GM23338 (cell line): ENCODE results near the gene EBPL. TPM values are rescaled to one million over a fixed set of nuclear protein-coding genes. Genes with fewer than 3 reads are reported as not detected.

Source experiments
- ATAC-seq: fragments of 200-7000 bp; cut with Tn5 transposase; 3 replicates; pipeline ENCODE4 v1.9.1; 2020
- DNase-seq: peaks from one replicate; pipeline ENCODE4 v3.0.0-alpha.2; 2015; ENCODE audit warnings: low spot score
- H2AFZ ChIP-seq: fragments of 200-600 bp; sonication (generic); 2 replicates; pipeline ENCODE4 v1.8.0; 2016; ENCODE audit warnings: antibody characterized with exemption, mild to moderate bottlenecking, moderate library complexity
- H3F3A ChIP-seq: fragments of 200-600 bp; sonication (generic); replicated peaks from 2 replicates; pipeline ENCODE4 v1.8.0; 2017; ENCODE audit warnings: antibody characterized with exemption, mixed run types, low read depth
- H3K27ac ChIP-seq: fragments of 200-600 bp; sonication (generic); 2 replicates; pipeline ENCODE4 v1.6.1; 2016; ENCODE audit warnings: low read depth
- H3K27me3 ChIP-seq: fragments of 200-600 bp; sonication (generic); 2 replicates; pipeline ENCODE4 v1.8.0; 2016; ENCODE audit warnings: mild to moderate bottlenecking, mixed run types, moderate library complexity; ENCODE audit not compliant: insufficient read depth
- H3K36me3 ChIP-seq: fragments of 200-600 bp; sonication (generic); 2 replicates; pipeline ENCODE4 v1.8.0; 2016; ENCODE audit warnings: mild to moderate bottlenecking; ENCODE audit not compliant: insufficient read depth
- H3K4me1 ChIP-seq: fragments of 200-600 bp; sonication (generic); 2 replicates; pipeline ENCODE4 v1.8.0; 2016; ENCODE audit warnings: mild to moderate bottlenecking, moderate library complexity; ENCODE audit not compliant: insufficient read depth
- H3K4me2 ChIP-seq: fragments of 200-600 bp; sonication (generic); 2 replicates; pipeline ENCODE4 v1.7.1; 2017; ENCODE audit warnings: mixed run types
- H3K4me3 ChIP-seq: fragments of 200-600 bp; sonication (generic); 2 replicates; pipeline ENCODE4 v1.6.1; 2016; ENCODE audit warnings: mixed run types
- H3K79me2 ChIP-seq: fragments of 200-600 bp; sonication (generic); replicated peaks from 2 replicates; pipeline ENCODE4 v1.8.0; 2017; ENCODE audit warnings: mild to moderate bottlenecking; ENCODE audit not compliant: insufficient read depth
- H3K9me2 ChIP-seq: fragments of 200-600 bp; sonication (generic); 2 replicates; pipeline ENCODE4 v1.8.0; 2017; ENCODE audit not compliant: insufficient read depth
- H4K20me1 ChIP-seq: fragments of 200-600 bp; sonication (generic); replicated peaks from 2 replicates; pipeline ENCODE4 v1.8.0; 2017; ENCODE audit warnings: mild to moderate bottlenecking; ENCODE audit not compliant: insufficient read depth
- H3K27ac Mint-ChIP-seq: 2 replicates; pipeline ENCODE4 v1.8.0; 2020; ENCODE audit warnings: inconsistent platforms, mild to moderate bottlenecking, moderate library complexity, mixed read lengths
- H3K27me3 Mint-ChIP-seq: 3 replicates; pipeline ENCODE4 v1.8.0; 2022; ENCODE audit warnings: low read depth, mild to moderate bottlenecking, moderate library complexity, mixed read lengths, inconsistent platforms; ENCODE audit not compliant: insufficient read depth, poor library complexity
- H3K36me3 Mint-ChIP-seq: 3 replicates; pipeline ENCODE4 v1.8.0; 2021; ENCODE audit warnings: low read depth, mild to moderate bottlenecking, inconsistent platforms, moderate library complexity, mixed read lengths
- H3K4me1 Mint-ChIP-seq: 3 replicates; pipeline ENCODE4 v1.8.0; 2020; ENCODE audit warnings: mild to moderate bottlenecking, inconsistent platforms, mixed read lengths
- H3K4me3 Mint-ChIP-seq: 3 replicates; pipeline ENCODE4 v1.8.0; 2021; ENCODE audit warnings: moderate library complexity, mild to moderate bottlenecking, inconsistent platforms, mixed read lengths
- H3K9me3 Mint-ChIP-seq: 3 replicates; pipeline ENCODE4 v1.8.0; 2020; ENCODE audit warnings: moderate library complexity, mild to moderate bottlenecking, inconsistent platforms, mixed read lengths
- EZH2phosphoT487 ChIP-seq: fragments of 200-600 bp; sonication (generic); IDR thresholded peaks from one replicate; pipeline ENCODE4 v1.8.1; 2018; ENCODE audit warnings: antibody characterized with exemption; ENCODE audit not compliant: unreplicated experiment
- POLR2AphosphoS5 ChIP-seq: IDR thresholded peaks from 2 replicates; pipeline ENCODE4 v1.6.1; 2016; ENCODE audit warnings: antibody characterized with exemption, low read depth
- ZNF114 ChIP-seq: fragments of 250-450 bp; sonication (Bioruptor Pico); IDR thresholded peaks from 2 replicates; pipeline ENCODE4 v1.5.0; 2020; ENCODE audit warnings: mild to moderate bottlenecking, moderate library complexity
- polyA plus RNA-seq: library from polyadenylated mRNA; unstranded; fragments of >200 nt; fragmentation: Nextera tagmentation; extraction: Ambion mirVana; gene quantifications from 2 replicates; pipeline ENCODE4 v1.2.1, GENCODE V29; 2016
- total RNA-seq: library from RNA; depleted of rRNA; stranded (reverse); fragments of >200 nt; shearing (Covaris generic); gene quantifications from 2 replicates; pipeline ENCODE4 v1.2.3, GENCODE V29; 2014
- TF ChIP-seq, protein P1 (sequence below), 2 experiments: fragments of 200-600 bp in 1 of 2; sonication (generic) in 1 of 2; conservative IDR thresholded peaks; 2 replicates each; pipeline versions ENCODE4 v1.5.1 to v1.6.1; 2016 to 2017; ENCODE audit warnings: antibody characterized with exemption in 2 of 2, low read depth in 2 of 2, mild to moderate bottlenecking in 2 of 2, moderate library complexity in 1 of 2
- TF ChIP-seq, protein P2 (sequence below): fragments of 250-450 bp; sonication (Bioruptor Pico); IDR thresholded peaks from 2 replicates; pipeline ENCODE4 v1.5.0; 2020; ENCODE audit warnings: mild to moderate bottlenecking, moderate library complexity
- TF ChIP-seq, protein P3 (sequence below): IDR thresholded peaks from one replicate; pipeline ENCODE4 v1.6.1; 2018; ENCODE audit warnings: antibody characterized with exemption; ENCODE audit not compliant: unreplicated experiment

Gene EBPL
- total and polyA plus RNA-seq, 2 experiments from 2014 or later = 231 to 245 TPM

DNA sequence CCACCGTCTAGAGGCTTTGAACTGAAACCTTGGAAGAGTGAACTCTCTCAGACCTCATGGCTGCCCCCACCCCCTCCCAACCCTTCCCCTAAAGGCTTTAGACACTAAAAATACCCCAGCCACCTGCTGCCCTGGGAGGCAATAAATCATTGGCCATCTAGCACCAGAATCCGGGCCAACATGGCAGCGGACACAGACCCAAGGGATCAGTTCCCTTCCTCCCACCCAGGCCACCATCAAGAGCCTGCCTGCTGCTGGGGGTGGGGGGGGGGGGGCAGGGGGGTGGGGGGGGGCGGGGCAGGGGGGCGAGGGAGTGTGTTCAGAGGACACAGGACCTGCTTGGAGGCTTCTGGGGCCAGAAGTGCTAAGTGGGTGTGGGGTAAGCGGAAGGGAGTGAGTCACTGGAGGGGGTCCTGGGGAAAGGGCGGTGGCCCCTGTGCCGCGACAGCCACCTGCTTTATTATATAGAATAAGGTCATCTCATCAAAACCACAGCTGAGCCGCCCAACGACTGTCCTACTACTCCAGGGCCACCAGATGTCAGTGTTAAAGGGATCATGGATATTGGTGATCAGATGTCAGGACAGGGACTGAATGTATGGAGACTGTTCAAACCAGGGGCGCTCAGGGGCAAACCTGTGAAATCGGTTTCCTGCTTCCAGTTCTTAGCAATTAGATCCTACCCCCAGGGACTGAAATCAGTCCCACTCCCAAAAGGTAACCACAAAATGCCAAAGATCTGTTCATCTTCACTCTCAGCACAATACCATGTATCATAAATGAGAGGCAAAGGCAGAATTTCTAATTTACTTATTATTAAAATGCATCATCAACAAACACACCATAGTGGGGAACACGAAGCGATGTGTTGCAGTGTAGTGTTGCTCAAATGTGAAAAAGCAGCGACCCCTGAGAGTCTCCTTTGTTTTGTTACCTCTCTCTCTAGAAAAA is 38.7 kb downstream of the EBPL start:
- Histone ChIP-seq H3K4me3 (no peak overlapping the region), H3K9me2 (no peaks in the 10 kb centered on the region), H3K27ac (no peak overlapping the region), H3F3A (0 out of 2 replicates have a peak, but pooled peaks cover 5% of the 10 kb centered on the region), H2AFZ (no peak overlapping the region), H3K36me3 (no peaks in the 10 kb centered on the region; the same call in 1 of the 2 replicates), H3K27me3 (no peaks in the 10 kb centered on the region), H3K4me2 (no peak overlapping the region), H3K79me2 (no peaks in the 10 kb centered on the region), H4K20me1 (no peaks in the 10 kb centered on the region; the same call in 1 of the 2 replicates), H3K4me1 (no peaks in the 10 kb centered on the region)
- Mint-ChIP-seq H3K36me3 (no peaks in the 10 kb centered on the region; the same call in 2 of the 3 replicates), H3K27ac (no peak overlapping the region), H3K4me1 (peaks cover 4% of the 10 kb centered on the region; the same call in 2 of the 3 replicates), H3K4me3 (no peak overlapping the region), H3K27me3 (no peaks in the 10 kb centered on the region), H3K9me3 (no peaks in the 10 kb centered on the region)
- peak; percentile 92 for ATAC-seq
- DNase-seq = peak; percentile 85
- TF ChIP-seq, protein P1, sequence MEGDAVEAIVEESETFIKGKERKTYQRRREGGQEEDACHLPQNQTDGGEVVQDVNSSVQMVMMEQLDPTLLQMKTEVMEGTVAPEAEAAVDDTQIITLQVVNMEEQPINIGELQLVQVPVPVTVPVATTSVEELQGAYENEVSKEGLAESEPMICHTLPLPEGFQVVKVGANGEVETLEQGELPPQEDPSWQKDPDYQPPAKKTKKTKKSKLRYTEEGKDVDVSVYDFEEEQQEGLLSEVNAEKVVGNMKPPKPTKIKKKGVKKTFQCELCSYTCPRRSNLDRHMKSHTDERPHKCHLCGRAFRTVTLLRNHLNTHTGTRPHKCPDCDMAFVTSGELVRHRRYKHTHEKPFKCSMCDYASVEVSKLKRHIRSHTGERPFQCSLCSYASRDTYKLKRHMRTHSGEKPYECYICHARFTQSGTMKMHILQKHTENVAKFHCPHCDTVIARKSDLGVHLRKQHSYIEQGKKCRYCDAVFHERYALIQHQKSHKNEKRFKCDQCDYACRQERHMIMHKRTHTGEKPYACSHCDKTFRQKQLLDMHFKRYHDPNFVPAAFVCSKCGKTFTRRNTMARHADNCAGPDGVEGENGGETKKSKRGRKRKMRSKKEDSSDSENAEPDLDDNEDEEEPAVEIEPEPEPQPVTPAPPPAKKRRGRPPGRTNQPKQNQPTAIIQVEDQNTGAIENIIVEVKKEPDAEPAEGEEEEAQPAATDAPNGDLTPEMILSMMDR (conservative IDR thresholded peaks at IDR 0.05; ENCODE audit: low read depth in 2 of 2) = peak; percentile 60 to 85
- TF ChIP-seq ZNF114 (CRISPR knock-in tag) = no peak

DNA sequence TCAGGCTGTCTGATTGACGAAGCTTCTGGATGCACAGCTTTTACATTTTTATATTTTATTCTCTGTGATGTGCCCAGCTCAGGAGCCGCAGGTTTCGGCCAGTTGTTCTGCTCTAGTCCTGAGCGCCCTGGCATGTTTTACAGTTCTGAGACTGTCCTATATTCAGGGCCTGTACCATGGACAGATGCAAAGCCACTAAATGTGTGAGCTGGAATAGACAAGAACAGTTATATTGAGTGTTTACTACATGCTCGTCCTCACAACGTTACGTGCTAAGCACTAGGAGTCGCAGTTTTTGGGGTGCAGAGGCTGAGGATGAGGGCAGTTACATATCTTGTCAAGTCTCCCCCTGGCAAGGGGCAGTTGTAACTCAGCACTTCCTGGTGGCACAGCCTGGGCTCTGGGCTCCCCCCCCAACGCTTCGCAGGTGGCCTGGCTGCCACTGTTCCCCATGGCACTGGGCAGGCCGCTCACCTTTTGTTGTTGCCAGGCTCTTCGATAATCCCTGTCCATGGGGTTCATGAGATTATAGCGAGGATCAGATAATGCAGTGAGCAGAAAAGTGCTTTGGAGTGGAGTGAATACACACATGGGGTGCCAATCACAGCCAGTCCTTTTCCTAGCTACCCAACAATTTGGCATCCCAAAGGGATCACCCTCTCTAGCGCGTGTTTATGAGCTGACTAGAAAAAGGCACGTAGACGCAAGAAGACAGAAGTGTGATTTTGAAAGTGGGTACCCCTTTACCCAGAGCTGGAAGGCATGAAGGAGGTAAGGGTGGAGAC is 39.5 kb downstream of the EBPL start:
- Histone ChIP-seq H3K36me3 (no peaks in the 10 kb centered on the region; the same call in 1 of the 2 replicates), H3K4me3 (no peak overlapping the region), H4K20me1 (no peaks in the 10 kb centered on the region; the same call in 1 of the 2 replicates), H3K27ac (no peak overlapping the region), H3K79me2 (no peaks in the 10 kb centered on the region), H3K4me2 (no peak overlapping the region), H3K27me3 (no peaks in the 10 kb centered on the region), H3K9me2 (no peaks in the 10 kb centered on the region), H2AFZ (no peak overlapping the region), H3F3A (0 out of 2 replicates have a peak, but pooled peaks cover 5% of the 10 kb centered on the region), H3K4me1 (no peaks in the 10 kb centered on the region)
- no peaks in the 10 kb centered on the region for H3K9me3 Mint-ChIP-seq
- no peak overlapping the region for H3K4me3 Mint-ChIP-seq
- ATAC-seq (no peak), DNase-seq (no peak)
- H3K27me3 Mint-ChIP-seq = no peaks in the 10 kb centered on the region
- no peak overlapping the region for H3K27ac Mint-ChIP-seq
- no peaks in the 10 kb centered on the region; the same call in 2 of the 3 replicates for H3K36me3 Mint-ChIP-seq
- peaks cover 4% of the 10 kb centered on the region; the same call in 2 of the 3 replicates for H3K4me1 Mint-ChIP-seq
- TF ChIP-seq, protein P2, sequence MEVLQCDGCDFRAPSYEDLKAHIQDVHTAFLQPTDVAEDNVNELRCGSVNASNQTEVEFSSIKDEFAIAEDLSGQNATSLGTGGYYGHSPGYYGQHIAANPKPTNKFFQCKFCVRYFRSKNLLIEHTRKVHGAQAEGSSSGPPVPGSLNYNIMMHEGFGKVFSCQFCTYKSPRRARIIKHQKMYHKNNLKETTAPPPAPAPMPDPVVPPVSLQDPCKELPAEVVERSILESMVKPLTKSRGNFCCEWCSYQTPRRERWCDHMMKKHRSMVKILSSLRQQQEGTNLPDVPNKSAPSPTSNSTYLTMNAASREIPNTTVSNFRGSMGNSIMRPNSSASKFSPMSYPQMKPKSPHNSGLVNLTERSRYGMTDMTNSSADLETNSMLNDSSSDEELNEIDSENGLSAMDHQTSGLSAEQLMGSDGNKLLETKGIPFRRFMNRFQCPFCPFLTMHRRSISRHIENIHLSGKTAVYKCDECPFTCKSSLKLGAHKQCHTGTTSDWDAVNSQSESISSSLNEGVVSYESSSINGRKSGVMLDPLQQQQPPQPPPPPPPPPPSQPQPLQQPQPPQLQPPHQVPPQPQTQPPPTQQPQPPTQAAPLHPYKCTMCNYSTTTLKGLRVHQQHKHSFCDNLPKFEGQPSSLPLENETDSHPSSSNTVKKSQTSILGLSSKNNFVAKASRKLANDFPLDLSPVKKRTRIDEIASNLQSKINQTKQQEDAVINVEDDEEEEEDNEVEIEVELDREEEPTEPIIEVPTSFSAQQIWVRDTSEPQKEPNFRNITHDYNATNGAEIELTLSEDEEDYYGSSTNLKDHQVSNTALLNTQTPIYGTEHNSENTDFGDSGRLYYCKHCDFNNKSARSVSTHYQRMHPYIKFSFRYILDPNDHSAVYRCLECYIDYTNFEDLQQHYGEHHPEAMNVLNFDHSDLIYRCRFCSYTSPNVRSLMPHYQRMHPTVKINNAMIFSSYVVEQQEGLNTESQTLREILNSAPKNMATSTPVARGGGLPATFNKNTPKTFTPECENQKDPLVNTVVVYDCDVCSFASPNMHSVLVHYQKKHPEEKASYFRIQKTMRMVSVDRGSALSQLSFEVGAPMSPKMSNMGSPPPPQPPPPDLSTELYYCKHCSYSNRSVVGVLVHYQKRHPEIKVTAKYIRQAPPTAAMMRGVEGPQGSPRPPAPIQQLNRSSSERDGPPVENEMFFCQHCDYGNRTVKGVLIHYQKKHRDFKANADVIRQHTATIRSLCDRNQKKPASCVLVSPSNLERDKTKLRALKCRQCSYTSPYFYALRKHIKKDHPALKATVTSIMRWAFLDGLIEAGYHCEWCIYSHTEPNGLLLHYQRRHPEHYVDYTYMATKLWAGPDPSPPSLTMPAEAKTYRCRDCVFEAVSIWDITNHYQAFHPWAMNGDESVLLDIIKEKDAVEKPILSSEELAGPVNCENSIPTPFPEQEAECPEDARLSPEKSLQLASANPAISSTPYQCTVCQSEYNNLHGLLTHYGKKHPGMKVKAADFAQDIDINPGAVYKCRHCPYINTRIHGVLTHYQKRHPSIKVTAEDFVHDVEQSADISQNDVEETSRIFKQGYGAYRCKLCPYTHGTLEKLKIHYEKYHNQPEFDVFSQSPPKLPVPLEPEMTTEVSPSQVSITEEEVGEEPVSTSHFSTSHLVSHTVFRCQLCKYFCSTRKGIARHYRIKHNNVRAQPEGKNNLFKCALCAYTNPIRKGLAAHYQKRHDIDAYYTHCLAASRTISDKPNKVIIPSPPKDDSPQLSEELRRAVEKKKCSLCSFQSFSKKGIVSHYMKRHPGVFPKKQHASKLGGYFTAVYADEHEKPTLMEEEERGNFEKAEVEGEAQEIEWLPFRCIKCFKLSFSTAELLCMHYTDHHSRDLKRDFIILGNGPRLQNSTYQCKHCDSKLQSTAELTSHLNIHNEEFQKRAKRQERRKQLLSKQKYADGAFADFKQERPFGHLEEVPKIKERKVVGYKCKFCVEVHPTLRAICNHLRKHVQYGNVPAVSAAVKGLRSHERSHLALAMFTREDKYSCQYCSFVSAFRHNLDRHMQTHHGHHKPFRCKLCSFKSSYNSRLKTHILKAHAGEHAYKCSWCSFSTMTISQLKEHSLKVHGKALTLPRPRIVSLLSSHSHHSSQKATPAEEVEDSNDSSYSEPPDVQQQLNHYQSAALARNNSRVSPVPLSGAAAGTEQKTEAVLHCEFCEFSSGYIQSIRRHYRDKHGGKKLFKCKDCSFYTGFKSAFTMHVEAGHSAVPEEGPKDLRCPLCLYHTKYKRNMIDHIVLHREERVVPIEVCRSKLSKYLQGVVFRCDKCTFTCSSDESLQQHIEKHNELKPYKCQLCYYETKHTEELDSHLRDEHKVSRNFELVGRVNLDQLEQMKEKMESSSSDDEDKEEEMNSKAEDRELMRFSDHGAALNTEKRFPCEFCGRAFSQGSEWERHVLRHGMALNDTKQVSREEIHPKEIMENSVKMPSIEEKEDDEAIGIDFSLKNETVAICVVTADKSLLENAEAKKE (CRISPR knock-in tag) = no peak
- TF ChIP-seq, protein P3, sequence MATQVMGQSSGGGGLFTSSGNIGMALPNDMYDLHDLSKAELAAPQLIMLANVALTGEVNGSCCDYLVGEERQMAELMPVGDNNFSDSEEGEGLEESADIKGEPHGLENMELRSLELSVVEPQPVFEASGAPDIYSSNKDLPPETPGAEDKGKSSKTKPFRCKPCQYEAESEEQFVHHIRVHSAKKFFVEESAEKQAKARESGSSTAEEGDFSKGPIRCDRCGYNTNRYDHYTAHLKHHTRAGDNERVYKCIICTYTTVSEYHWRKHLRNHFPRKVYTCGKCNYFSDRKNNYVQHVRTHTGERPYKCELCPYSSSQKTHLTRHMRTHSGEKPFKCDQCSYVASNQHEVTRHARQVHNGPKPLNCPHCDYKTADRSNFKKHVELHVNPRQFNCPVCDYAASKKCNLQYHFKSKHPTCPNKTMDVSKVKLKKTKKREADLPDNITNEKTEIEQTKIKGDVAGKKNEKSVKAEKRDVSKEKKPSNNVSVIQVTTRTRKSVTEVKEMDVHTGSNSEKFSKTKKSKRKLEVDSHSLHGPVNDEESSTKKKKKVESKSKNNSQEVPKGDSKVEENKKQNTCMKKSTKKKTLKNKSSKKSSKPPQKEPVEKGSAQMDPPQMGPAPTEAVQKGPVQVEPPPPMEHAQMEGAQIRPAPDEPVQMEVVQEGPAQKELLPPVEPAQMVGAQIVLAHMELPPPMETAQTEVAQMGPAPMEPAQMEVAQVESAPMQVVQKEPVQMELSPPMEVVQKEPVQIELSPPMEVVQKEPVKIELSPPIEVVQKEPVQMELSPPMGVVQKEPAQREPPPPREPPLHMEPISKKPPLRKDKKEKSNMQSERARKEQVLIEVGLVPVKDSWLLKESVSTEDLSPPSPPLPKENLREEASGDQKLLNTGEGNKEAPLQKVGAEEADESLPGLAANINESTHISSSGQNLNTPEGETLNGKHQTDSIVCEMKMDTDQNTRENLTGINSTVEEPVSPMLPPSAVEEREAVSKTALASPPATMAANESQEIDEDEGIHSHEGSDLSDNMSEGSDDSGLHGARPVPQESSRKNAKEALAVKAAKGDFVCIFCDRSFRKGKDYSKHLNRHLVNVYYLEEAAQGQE = no peak
- TF ChIP-seq EZH2phosphoT487 (no peak), POLR2AphosphoS5 (no peak)
